Aorta (tissue), 5 donors: Measurements from ENCODE around the gene SLCO4A1. TPM values are rescaled to one million over a fixed set of nuclear protein-coding genes. Genes with fewer than 3 reads are reported as not detected.
"Not testable (repeated sequence)": the region's sequence is repeated elsewhere in the genome, so short reads cannot be mapped to it uniquely, and the experiment has no call there.

ENCODE experiments used
- ATAC-seq: fragments of 200-7000 bp; cut with Tn5 transposase; one replicate; pipeline ENCODE4 v1.9.1; 2022; ENCODE audit warnings: moderate library complexity; ENCODE audit not compliant: low FRiP score
- DNase-seq, 2 donors: peaks; one replicate each; pipeline ENCODE4 v3.0.0-alpha.2; 2020
- H3K27ac ChIP-seq, 2 donors: one replicate each; pipeline ENCODE4 v1.5.1; 2013; ENCODE audit warnings: low read length in 2 of 2, mild to moderate bottlenecking in 2 of 2, moderate library complexity in 2 of 2, control low read depth in 1 of 2, inconsistent platforms in 1 of 2, low read depth in 1 of 2
- H3K27me3 ChIP-seq, 2 donors: one replicate each; pipeline ENCODE4 v1.6.1; 2013; ENCODE audit warnings: control low read depth in 1 of 2, low read length in 1 of 2, mild to moderate bottlenecking in 1 of 2, moderate library complexity in 1 of 2; ENCODE audit not compliant: insufficient read depth in 2 of 2, control insufficient read depth in 1 of 2
- H3K36me3 ChIP-seq, 2 donors: one replicate each; pipeline ENCODE4 v1.6.1; 2013; ENCODE audit warnings: control low read depth in 1 of 2, low read length in 1 of 2, mild to moderate bottlenecking in 1 of 2; ENCODE audit not compliant: insufficient read depth in 2 of 2, control insufficient read depth in 1 of 2
- H3K4me1 ChIP-seq, 2 donors: one replicate each; pipeline ENCODE4 v1.6.1; 2013; ENCODE audit warnings: low read length in 2 of 2, control low read depth in 1 of 2, mild to moderate bottlenecking in 1 of 2, moderate library complexity in 1 of 2; ENCODE audit not compliant: insufficient read depth in 2 of 2, control insufficient read depth in 1 of 2
- H3K4me3 ChIP-seq, 2 donors: one replicate each; pipeline ENCODE4 v1.5.1; 2013; ENCODE audit warnings: low read length in 2 of 2, control low read depth in 1 of 2, mild to moderate bottlenecking in 1 of 2
- H3K9me3 ChIP-seq: one replicate; pipeline ENCODE4 v1.6.1; 2013; ENCODE audit warnings: mild to moderate bottlenecking, low read length; ENCODE audit not compliant: control insufficient read depth
- WGBS, 2 donors: extraction: QIAGEN DNeasy Blood & Tissue Kit; methylation state at CpG; one replicate each; pipeline ENCODE4 v1.1.7; 2013; 5-methylcytosine and 5-hydroxymethylcytosine counted together
- intact Hi-C, 2 donors: fragments of 100-400 bp; cut with DNase I; formaldehyde crosslinking; loops; one replicate each; pipeline versions ENCODE4 v1.14.2 to v1.15.0; 2022
- polyA plus RNA-seq, 2 donors: library from polyadenylated mRNA; stranded (reverse); fragments of 200-250 nt; gene quantifications; one replicate each; pipeline ENCODE4 v1.2.3, GENCODE V29; 2013
- total RNA-seq, 2 donors: library from RNA; stranded (reverse); fragmentation: NEBNext Ultra II Directional; extraction: Animal tissue kit (Norgen Biotek cat#: 25700); gene quantifications; one replicate each; pipeline ENCODE4 v1.2.1, GENCODE V29; 2021
- donor health status: healthy with polysubstance abuse.
- donor health status: Bipolar disorder and iron deficiency.
- donor health status: DM: no; HTN: no; CAD: no.
- donor health status: DM: no; HTN: no; CAD: no.
- donor health status: DM: yes; HTN: yes; CAD: no.

SLCO4A1 gene
- total and polyA plus RNA-seq, 4 donors = 1.0 to 14.6 (median 9.0) TPM

DNA sequence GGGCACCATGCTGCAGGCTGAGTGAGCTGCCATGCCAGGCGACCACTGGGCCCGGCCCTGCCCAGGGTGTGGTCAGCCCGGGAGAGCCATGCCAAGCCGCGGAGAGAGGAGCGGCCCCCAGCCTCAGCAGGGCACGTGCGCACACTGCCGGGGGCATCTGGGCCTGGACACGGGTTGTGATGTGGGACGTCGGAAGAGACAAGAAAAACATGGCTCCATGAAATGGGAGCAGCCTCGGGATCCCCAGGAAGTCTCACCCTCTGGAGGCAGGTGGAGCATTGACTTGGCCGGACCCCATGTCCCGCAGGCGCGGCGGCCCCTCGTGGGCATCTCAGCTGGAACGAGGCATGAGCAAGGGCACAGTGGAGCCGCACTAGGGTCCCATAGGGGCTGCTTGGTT is 16.8 kb upstream of the SLCO4A1 start:
- DNase-seq (no peak), ATAC-seq (no peak)
- WGBS, 2 donors = 88 to 93% methylated on average over 21 of the region's 21 CpGs
- intact Hi-C loops = loop anchor here in 1 of 2 donors (10.0 kb wide), 1 partner anchor 221 kb away; the partner anchor contains the start of gene CABLES2
- Histone ChIP-seq H3K27ac (no peak overlapping the region), H3K4me1 (no peaks in the 10 kb centered on the region), H3K4me3 (no peak overlapping the region), H3K36me3 (no peaks in the 10 kb centered on the region), H3K27me3 (no peaks in the 10 kb centered on the region), H3K9me3 (no peaks in the 10 kb centered on the region)

DNA sequence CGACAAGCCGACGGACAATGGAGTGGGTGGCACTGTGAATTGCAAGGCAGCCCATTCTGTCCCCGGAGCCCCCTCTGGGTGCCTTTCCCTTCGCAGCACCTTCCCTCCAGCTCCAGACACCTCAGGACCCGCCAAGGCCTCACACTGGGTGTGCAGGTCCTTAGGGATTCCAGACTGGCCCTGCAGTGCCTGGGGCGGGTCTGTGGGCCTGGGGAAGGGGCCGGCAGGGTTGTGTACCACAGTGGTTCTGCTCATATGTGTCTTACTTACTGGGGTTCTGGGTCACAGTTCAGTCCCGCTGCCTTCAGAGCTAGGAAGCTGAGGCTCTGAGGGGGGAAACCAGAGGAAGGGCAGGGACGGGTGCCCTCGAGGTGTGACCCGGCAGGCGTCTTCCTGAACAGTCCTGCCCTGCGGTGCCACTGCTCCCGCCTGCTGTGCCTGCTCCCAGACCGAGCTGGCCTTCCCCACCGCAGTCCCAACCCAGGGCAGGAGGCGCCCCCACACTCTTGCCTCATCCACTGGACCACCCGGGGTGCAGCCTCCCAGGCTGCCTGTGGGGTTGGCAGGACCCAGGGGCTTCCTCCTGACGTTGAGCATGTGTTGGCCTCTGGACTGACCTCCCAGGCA is 16.3 kb upstream of the SLCO4A1 start:
- Histone ChIP-seq H3K36me3 (no peaks in the 10 kb centered on the region), H3K27me3 (no peaks in the 10 kb centered on the region), H3K27ac (no peak overlapping the region), H3K4me1 (no peaks in the 10 kb centered on the region), H3K9me3 (no peaks in the 10 kb centered on the region), H3K4me3 (no peak overlapping the region)
- DNase-seq = no peak
- WGBS, 2 donors = 83 to 86% methylated on average over 19 to 20 of the region's 20 CpGs
- no peak for ATAC-seq
- intact Hi-C loops = loop anchor here in 1 of 2 donors (10.0 kb wide), 1 partner anchor 221 kb away; the partner anchor contains the start of gene CABLES2

- H3K4me1 ChIP-seq, DNase-seq, H3K9me3 ChIP-seq, H3K4me3 ChIP-seq, ATAC-seq, H3K36me3 ChIP-seq, H3K27me3 ChIP-seq, H3K27ac ChIP-seq: not testable (repeated sequence)
- WGBS, 2 donors = 96 to 100% methylated on average over 1 of the region's 1 CpG
- intact Hi-C loops = loop anchor here in 1 of 2 donors (10.0 kb wide), 1 partner anchor 223 kb away; the partner anchor contains the start of gene CABLES2
Observed at GRCh38 chr20:62627425-62627824, 14.9 kb upstream of the SLCO4A1 start.

GRCh38 chr20:62627901-62628612 is 14.2 kb upstream of the SLCO4A1 start:
- intact Hi-C loops = loop anchor here in 1 of 2 donors (10.0 kb wide), 1 partner anchor 223 kb away; the partner anchor contains the start of gene CABLES2

GRCh38 chr20:62628691-62629090 is 13.6 kb upstream of the SLCO4A1 start:
- no peak for DNase-seq
- Histone ChIP-seq H3K36me3 (no peaks in the 10 kb centered on the region), H3K27ac (no peak overlapping the region), H3K27me3 (no peaks in the 10 kb centered on the region), H3K4me3 (no peak overlapping the region), H3K9me3 (no peaks in the 10 kb centered on the region), H3K4me1 (no peaks in the 10 kb centered on the region)
- no peak for ATAC-seq
- intact Hi-C loops = loop anchor here in 1 of 2 donors (10.0 kb wide), 1 partner anchor 224 kb away; the partner anchor contains the start of gene CABLES2
- 66 to 70% methylated on average over 6 of the region's 6 CpGs for WGBS, 2 donors

More at GRCh38 chr20:62627901-62628612, 14.2 kb upstream of the SLCO4A1 start:
- no peaks in the 10 kb centered on the region for H3K36me3 ChIP-seq
- H3K9me3 ChIP-seq = no peaks in the 10 kb centered on the region
- DNase-seq = no peak
- H3K27ac ChIP-seq = no peak overlapping the region
- no peaks in the 10 kb centered on the region for H3K4me1 ChIP-seq
- no peak overlapping the region for H3K4me3 ChIP-seq
- WGBS, 2 donors = 63 to 73% methylated on average over 10 of the region's 10 CpGs
- no peaks in the 10 kb centered on the region for H3K27me3 ChIP-seq
- no peak for ATAC-seq

DNA sequence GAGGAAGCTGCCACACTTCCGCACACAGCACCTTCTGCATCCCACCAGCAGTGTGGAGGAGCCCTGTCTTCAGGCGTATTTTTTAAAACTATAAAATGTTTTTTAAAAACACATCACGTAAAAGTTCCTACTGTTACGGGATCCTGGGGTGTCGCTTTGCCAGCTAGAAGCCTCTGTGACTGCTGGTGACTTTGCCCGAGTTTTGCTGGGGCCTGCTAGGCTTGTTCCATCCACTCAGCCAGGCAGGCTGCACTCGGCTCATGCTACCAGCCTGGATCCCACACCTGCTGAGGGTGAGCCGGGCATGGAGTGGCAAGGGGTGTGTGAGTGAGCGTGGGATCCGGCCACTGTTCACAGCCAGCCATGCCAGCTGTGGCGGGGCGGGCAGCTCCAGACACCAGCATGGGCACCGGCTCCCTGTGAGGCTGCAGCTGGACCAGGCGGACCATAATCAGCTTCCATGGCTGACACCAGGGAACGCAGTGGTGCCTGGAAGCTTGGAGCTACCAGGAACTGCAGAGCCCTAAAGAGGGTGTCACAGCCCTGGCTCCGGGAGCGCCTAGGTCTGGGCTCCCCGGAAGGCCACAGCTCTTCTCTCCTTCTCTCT is 12.3 kb upstream of the SLCO4A1 start:
- Histone ChIP-seq H3K27ac (no peak overlapping the region), H3K9me3 (no peaks in the 10 kb centered on the region), H3K36me3 (no peaks in the 10 kb centered on the region), H3K27me3 (no peaks in the 10 kb centered on the region), H3K4me1 (no peaks in the 10 kb centered on the region), H3K4me3 (no peak overlapping the region)
- DNase-seq = no peak
- no peak for ATAC-seq
- intact Hi-C loops = loop anchor here in 1 of 2 donors (10.0 kb wide), 1 partner anchor 225 kb away; the partner anchor contains the start of gene CABLES2
- WGBS, 2 donors = 89% methylated on average over 18 of the region's 18 CpGs

DNA sequence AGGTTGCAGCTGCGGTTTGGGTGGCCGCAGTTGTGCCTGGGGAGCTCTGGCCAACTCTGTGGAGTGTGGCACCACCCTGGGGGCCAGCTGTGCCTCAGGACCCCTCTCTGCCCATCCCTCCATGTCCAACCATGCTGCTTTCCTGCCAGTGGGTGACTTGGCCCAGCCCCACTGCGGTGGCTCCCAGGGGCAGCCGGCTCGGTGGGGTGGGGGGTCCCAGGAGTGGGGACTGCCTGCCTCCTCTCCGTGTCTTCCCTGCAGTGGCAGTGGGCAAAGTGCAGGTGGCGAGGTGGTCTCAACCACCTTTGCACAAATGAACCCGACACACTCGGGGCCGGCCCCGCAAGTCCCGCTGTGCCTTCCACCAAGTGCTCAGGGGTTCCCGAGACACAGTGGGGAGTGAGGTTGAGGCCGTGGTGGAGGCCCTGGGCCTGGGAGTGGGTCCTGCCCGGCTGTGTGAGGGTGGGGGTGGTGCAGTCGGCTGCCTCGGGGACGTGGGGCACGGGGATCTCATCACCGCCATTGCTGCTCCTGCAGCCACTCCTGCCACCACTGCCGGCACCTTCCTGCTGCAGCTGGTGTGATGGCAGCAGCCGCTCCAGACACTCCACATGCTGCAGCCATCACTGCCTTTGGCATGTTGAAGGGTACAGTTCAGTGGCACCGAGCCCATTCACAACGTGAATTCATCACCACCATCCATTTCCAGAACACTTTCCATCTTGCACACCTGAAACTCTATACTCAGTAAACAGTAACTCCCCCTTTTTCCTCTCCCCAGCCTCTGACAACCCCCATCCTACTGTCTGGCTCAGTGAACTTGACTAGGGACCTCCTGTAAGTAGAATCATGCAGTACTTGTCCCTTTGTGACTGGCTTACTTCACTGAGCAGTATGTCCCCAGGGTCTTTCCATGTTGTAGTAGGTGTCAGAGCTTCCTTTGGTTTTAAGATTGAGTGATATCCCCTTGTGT is 10.7 kb upstream of the SLCO4A1 start:
- Histone ChIP-seq H3K36me3 (no peaks in the 10 kb centered on the region), H3K9me3 (no peaks in the 10 kb centered on the region), H3K27ac (no peak overlapping the region), H3K27me3 (no peaks in the 10 kb centered on the region), H3K4me1 (no peaks in the 10 kb centered on the region), H3K4me3 (no peak overlapping the region)
- 84 to 86% methylated on average over 24 of the region's 24 CpGs for WGBS, 2 donors
- ATAC-seq (no peak), DNase-seq (no peak)
- intact Hi-C loops = no loop called here

DNA sequence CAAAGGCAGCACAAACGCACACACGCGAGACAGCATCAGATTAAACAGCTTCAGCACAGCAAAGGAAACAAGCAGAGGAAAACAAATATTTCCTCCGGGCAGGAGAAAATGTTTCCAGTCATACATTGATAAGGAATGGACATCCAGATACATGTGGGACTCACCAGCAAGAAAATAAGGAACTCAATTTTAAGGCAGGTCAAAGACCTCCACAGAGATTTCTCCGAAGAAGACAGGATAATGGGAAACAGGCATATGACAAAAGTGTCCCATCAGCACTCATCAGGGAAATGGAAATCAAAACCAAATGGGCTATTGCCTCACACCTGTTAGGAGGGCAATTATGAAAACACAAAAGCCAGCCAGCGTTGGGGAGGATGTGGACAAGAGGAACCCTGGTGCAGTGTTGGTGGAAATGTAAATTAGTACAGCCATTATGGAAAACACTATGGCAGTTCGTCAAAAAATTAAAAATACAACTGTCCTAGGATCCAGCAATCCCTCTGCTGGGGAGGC is 9.7 kb upstream of the SLCO4A1 start:
- Histone ChIP-seq H3K9me3 (no peaks in the 10 kb centered on the region), H3K4me3 (no peak overlapping the region), H3K27ac (no peak overlapping the region), H3K27me3 (no peaks in the 10 kb centered on the region), H3K36me3 (no peaks in the 10 kb centered on the region), H3K4me1 (no peaks in the 10 kb centered on the region)
- intact Hi-C loops = no loop called here
- ATAC-seq (no peak), DNase-seq (no peak)
- 52 to 63% methylated on average over 7 of the region's 7 CpGs for WGBS, 2 donors
